ENCODE results near the gene ATP10D.
"Not testable (repeated sequence)": the region's sequence is repeated elsewhere in the genome, so short reads cannot be mapped to it uniquely, and the experiment has no call there.

ATP10D gene

GRCh38 chr4:47485047-47485692, at the start of gene ATP10D:
Gene ATP10D (plus strand): TSS chr4:47485275. CDS start chr4:47512541, 27,266 bp downstream.
- DNase-seq, result peak; percentile 17

GRCh38 chr4:47442980-47443379, 42.1 kb upstream of the ATP10D start:
- no peak for DNase-seq

GRCh38 chr4:47444031-47444430, 41.0 kb upstream of the ATP10D start:
- no peak for DNase-seq

GRCh38 chr4:47451657-47452056, 33.4 kb upstream of the ATP10D start:
- DNase-seq, result no peak

GRCh38 chr4:47462799-47463234, 22.3 kb upstream of the ATP10D start:
- DNase-seq, result no peak

GRCh38 chr4:47463235-47463956, 21.7 kb upstream of the ATP10D start, which contains the start of gene COMMD8:
Gene COMMD8 (minus strand): TSS chr4:47463702. CDS start chr4:47463651, 51 bp downstream.
- peak; percentile 31 for DNase-seq

GRCh38 chr4:47465004-47465403, 20.1 kb upstream of the ATP10D start:
- no peak for DNase-seq

- no peak for DNase-seq
Observed at GRCh38 chr4:47466056-47466785, 18.9 kb upstream of the ATP10D start.

- DNase-seq, result no peak
Observed at GRCh38 chr4:47468706-47469365, 16.2 kb upstream of the ATP10D start.

- no peak for DNase-seq
Observed at GRCh38 chr4:47469951-47470350, 15.1 kb upstream of the ATP10D start.

GRCh38 chr4:47471064-47471463, 14.0 kb upstream of the ATP10D start:
- no peak for DNase-seq

- DNase-seq, result no peak
Observed at GRCh38 chr4:47471591-47471990, 13.5 kb upstream of the ATP10D start.

GRCh38 chr4:47473141-47473750, 11.8 kb upstream of the ATP10D start:
- no peak for DNase-seq

GRCh38 chr4:47474799-47475198, 10.3 kb upstream of the ATP10D start:
- no peak for DNase-seq

- no peak for DNase-seq
Observed at GRCh38 chr4:47475411-47475810, 9.7 kb upstream of the ATP10D start.

- DNase-seq, result no peak
Observed at GRCh38 chr4:47478804-47479203, 6.3 kb upstream of the ATP10D start.

GRCh38 chr4:47482326-47482725, 2.7 kb upstream of the ATP10D start:
- no peak for DNase-seq

- DNase-seq, result no peak
Observed at GRCh38 chr4:47483745-47484144, 1.3 kb upstream of the ATP10D start.

GRCh38 chr4:47484168-47484567, 907 bp upstream of the ATP10D start:
- DNase-seq, result no peak

- DNase-seq, result no peak
Observed at GRCh38 chr4:47485768-47486167, 693 bp downstream of the ATP10D start.

- DNase-seq, result no peak
Observed at GRCh38 chr4:47486231-47486673, 1.2 kb downstream of the ATP10D start.

- DNase-seq, result not testable (repeated sequence)
Observed at GRCh38 chr4:47486727-47487126, 1.7 kb downstream of the ATP10D start.

- DNase-seq, result no peak
Observed at GRCh38 chr4:47488706-47489105, 3.6 kb downstream of the ATP10D start.
